ENCODE results near the gene GIMAP6.
"Not testable (repeated sequence)": the region's sequence is repeated elsewhere in the genome, so short reads cannot be mapped to it uniquely, and the experiment has no call there.

The GIMAP6 gene

GRCh38 chr7:150613880-150614279, 18.3 kb downstream of the GIMAP6 start:
- Histone ChIP-seq H2AFZ (ENCODE audit: low read depth) (no peak overlapping the region), H4K20me1 (ENCODE audit: insufficient read depth) (no peaks in the 10 kb centered on the region), H3K79me2 (ENCODE audit: insufficient read depth, low read depth) (no peaks in the 10 kb centered on the region), H3K36me3 (ENCODE audit: insufficient read depth) (no peaks in the 10 kb centered on the region), H3K4me2 (no peak overlapping the region), H3K4me1 (ENCODE audit: low read depth, poor library complexity, severe bottlenecking) (peaks cover 4% of the 10 kb centered on the region), H3K9ac (no peak overlapping the region), H3K4me3 (IDR thresholded peaks at IDR 0.05; ENCODE audit: insufficient read depth, low read depth, low read length) (no peak overlapping the region), H3K27me3 (ENCODE audit: insufficient read depth, low read depth) (no peaks in the 10 kb centered on the region), H3K27ac (no peak overlapping the region)
- no peak for TF ChIP-seq CTCF (conservative IDR thresholded peaks at IDR 0.05; ENCODE audit: low read depth, low read length)

GRCh38 chr7:150612925-150613324, 19.3 kb downstream of the GIMAP6 start:
- no peaks in the 10 kb centered on the region for H3K36me3 ChIP-seq (ENCODE audit: insufficient read depth)
- TF ChIP-seq CTCF (conservative IDR thresholded peaks at IDR 0.05; ENCODE audit: low read depth, low read length), result no peak
- H3K27me3 ChIP-seq (ENCODE audit: insufficient read depth, low read depth), result no peaks in the 10 kb centered on the region
- no peak overlapping the region for H3K9ac ChIP-seq
- no peak overlapping the region for H3K4me2 ChIP-seq
- H3K79me2 ChIP-seq (ENCODE audit: insufficient read depth, low read depth), result no peaks in the 10 kb centered on the region
- H3K4me1 ChIP-seq (ENCODE audit: low read depth, poor library complexity, severe bottlenecking), result peaks cover 4% of the 10 kb centered on the region
- no peak overlapping the region for H3K4me3 ChIP-seq (IDR thresholded peaks at IDR 0.05; ENCODE audit: insufficient read depth, low read depth, low read length)
- H3K27ac ChIP-seq, result no peak overlapping the region
- H4K20me1 ChIP-seq (ENCODE audit: insufficient read depth), result no peaks in the 10 kb centered on the region
- no peak overlapping the region for H2AFZ ChIP-seq (ENCODE audit: low read depth)

GRCh38 chr7:150610233-150610632, 22.0 kb downstream of the GIMAP6 start:
- Histone ChIP-seq H3K27ac (no peak overlapping the region), H3K4me2 (no peak overlapping the region), H4K20me1 (ENCODE audit: insufficient read depth) (no peaks in the 10 kb centered on the region), H3K36me3 (ENCODE audit: insufficient read depth) (no peaks in the 10 kb centered on the region), H3K9ac (no peak overlapping the region), H3K79me2 (ENCODE audit: insufficient read depth, low read depth) (no peaks in the 10 kb centered on the region), H3K27me3 (ENCODE audit: insufficient read depth, low read depth) (no peaks in the 10 kb centered on the region), H3K4me1 (ENCODE audit: low read depth, poor library complexity, severe bottlenecking) (peaks cover 4% of the 10 kb centered on the region), H3K4me3 (IDR thresholded peaks at IDR 0.05; ENCODE audit: insufficient read depth, low read depth, low read length) (no peak overlapping the region), H2AFZ (ENCODE audit: low read depth) (no peak overlapping the region)
- no peak for TF ChIP-seq CTCF (conservative IDR thresholded peaks at IDR 0.05; ENCODE audit: low read depth, low read length)

GRCh38 chr7:150603600-150603999, 28.6 kb downstream of the GIMAP6 start:
- H3K4me1 ChIP-seq (ENCODE audit: low read depth, poor library complexity, severe bottlenecking), result not testable (repeated sequence)

GRCh38 chr7:150595361-150595760, 36.8 kb downstream of the GIMAP6 start:
- no peak overlapping the region for H3K9ac ChIP-seq
- no peak overlapping the region for H2AFZ ChIP-seq (ENCODE audit: low read depth)
- no peak overlapping the region for H3K4me3 ChIP-seq (IDR thresholded peaks at IDR 0.05; ENCODE audit: insufficient read depth, low read depth, low read length)
- no peaks in the 10 kb centered on the region for H3K27me3 ChIP-seq (ENCODE audit: insufficient read depth, low read depth)
- no peaks in the 10 kb centered on the region for H3K36me3 ChIP-seq (ENCODE audit: insufficient read depth)
- H3K27ac ChIP-seq, result no peak overlapping the region
- H3K4me1 ChIP-seq (ENCODE audit: low read depth, poor library complexity, severe bottlenecking), result no peaks in the 10 kb centered on the region
- no peak overlapping the region for H3K4me2 ChIP-seq
- TF ChIP-seq CTCF (conservative IDR thresholded peaks at IDR 0.05; ENCODE audit: low read depth, low read length), result no peak
- H3K79me2 ChIP-seq (ENCODE audit: insufficient read depth, low read depth), result no peaks in the 10 kb centered on the region
- H4K20me1 ChIP-seq (ENCODE audit: insufficient read depth), result no peaks in the 10 kb centered on the region

More at GRCh38 chr7:150603600-150603999, 28.6 kb downstream of the GIMAP6 start:
- H3K4me2 ChIP-seq; H3K27ac ChIP-seq; H4K20me1 ChIP-seq (ENCODE audit: insufficient read depth); H3K27me3 ChIP-seq (ENCODE audit: insufficient read depth, low read depth); H3K36me3 ChIP-seq (ENCODE audit: insufficient read depth); H2AFZ ChIP-seq (ENCODE audit: low read depth); H3K9ac ChIP-seq; H3K4me3 ChIP-seq (IDR thresholded peaks at IDR 0.05; ENCODE audit: insufficient read depth, low read depth, low read length); H3K79me2 ChIP-seq (ENCODE audit: insufficient read depth, low read depth): not testable (repeated sequence)
